T-cell (primary cell): ENCODE measurements around the gene TM7SF3. TPM values are rescaled to one million over a fixed set of nuclear protein-coding genes. Genes with fewer than 3 reads are reported as not detected.
"Not testable (repeated sequence)": the region's sequence is repeated elsewhere in the genome, so short reads cannot be mapped to it uniquely, and the experiment has no call there.

ENCODE experiments used
- ATAC-seq, 4 experiments: fragments of 200-7000 bp in 3 of 4; fragments of 150-1000 bp in 1 of 4; cut with Tn5 transposase; replicated peaks in 1 of 4; 1 replicate in 3 of 4; 2 replicates in 1 of 4; pipeline ENCODE4 v1.10.0; 2021; ENCODE audit warnings: moderate library complexity in 3 of 4, mild to moderate bottlenecking in 2 of 4, moderate number of reproducible peaks in 1 of 4
- CTCF ChIA-PET, 2 donors: fragments of 300-600 bp; sonication (Branson Sonifier 250); formaldehyde crosslinking; loops; one replicate each; lab custom pipeline; 2022; ENCODE audit warnings: antibody characterized with exemption in 2 of 2; lab: Charles Lee
- POLR2A ChIA-PET, 2 donors: fragments of 300-600 bp; sonication (Branson Sonifier 250); formaldehyde crosslinking; loops; one replicate each; lab custom pipeline; 2022; ENCODE audit warnings: antibody characterized with exemption in 2 of 2; lab: Charles Lee
- DNase-seq, 35 experiments: peaks; one replicate each; pipeline versions ENCODE4 v3.0.0 to v3.0.0-alpha.2; 2013 to 2023
- H3K27ac ChIP-seq: one replicate; pipeline ENCODE4 v1.5.1; 2013; ENCODE audit warnings: low read length
- H3K27me3 ChIP-seq, 2 experiments: replicated peaks in 1 of 2; 1 replicate in 1 of 2; 2 replicates in 1 of 2; pipeline versions ENCODE4 v1.6.1 to v1.7.0; 2013; ENCODE audit warnings: low read length in 1 of 2, mixed read lengths in 1 of 2; ENCODE audit not compliant: control insufficient read depth in 2 of 2, insufficient read depth in 2 of 2; ENCODE audit errors: extremely low read depth in 1 of 2
- H3K36me3 ChIP-seq, 2 donors: 1 replicate in 1 of 2; 2 replicates in 1 of 2; pipeline versions ENCODE4 v1.6.1 to v1.7.0; 2013; ENCODE audit warnings: low read length in 1 of 2; ENCODE audit not compliant: control insufficient read depth in 2 of 2, insufficient read depth in 1 of 2; ENCODE audit errors: extremely low read depth in 1 of 2
- H3K4me1 ChIP-seq, 2 experiments: 1 replicate in 1 of 2; 2 replicates in 1 of 2; pipeline versions ENCODE4 v1.6.1 to v1.7.0; 2013; ENCODE audit warnings: low read length in 2 of 2, mixed read lengths in 1 of 2; ENCODE audit not compliant: insufficient read depth in 2 of 2, control insufficient read depth in 1 of 2; ENCODE audit errors: extremely low read depth in 1 of 2
- H3K4me3 ChIP-seq, 2 donors: 1 replicate in 1 of 2; 2 replicates in 1 of 2; pipeline versions ENCODE4 v1.5.1 to v1.7.0; 2013; ENCODE audit warnings: mild to moderate bottlenecking in 2 of 2, low read length in 1 of 2, moderate library complexity in 1 of 2; ENCODE audit not compliant: control insufficient read depth in 1 of 2; ENCODE audit errors: extremely low read depth in 1 of 2
- H3K9me3 ChIP-seq: 2 replicates; pipeline ENCODE4 v1.7.0; 2013
- H3K27ac Mint-ChIP-seq, 2 donors: one replicate each; pipeline ENCODE4 v1.8.0; 2020 to 2021; ENCODE audit warnings: mild to moderate bottlenecking in 2 of 2, mixed read lengths in 2 of 2
- H3K27me3 Mint-ChIP-seq, 2 donors: one replicate each; pipeline ENCODE4 v1.8.0; 2021 to 2022; ENCODE audit warnings: mixed read lengths in 2 of 2
- H3K36me3 Mint-ChIP-seq: one replicate; pipeline ENCODE4 v1.8.0; 2021; ENCODE audit warnings: mixed read lengths
- H3K4me1 Mint-ChIP-seq, 3 donors: one replicate each; pipeline ENCODE4 v1.8.0; 2020 to 2022; ENCODE audit warnings: mixed read lengths in 3 of 3, mild to moderate bottlenecking in 1 of 3
- H3K4me3 Mint-ChIP-seq, 3 donors: one replicate each; pipeline ENCODE4 v1.8.0; 2020 to 2022; ENCODE audit warnings: mild to moderate bottlenecking in 3 of 3, mixed read lengths in 3 of 3, moderate library complexity in 3 of 3
- H3K9me3 Mint-ChIP-seq, 3 donors: one replicate each; pipeline ENCODE4 v1.8.0; 2020 to 2022; ENCODE audit warnings: mixed read lengths in 3 of 3
- WGBS: methylation state at CpG from one replicate; pipeline ENCODE4 v1.1.5; 2013; ENCODE audit warnings: missing lambda C conversion rate; ENCODE audit not compliant: insufficient coverage; 5-methylcytosine and 5-hydroxymethylcytosine counted together
- total RNA-seq, 35 experiments: library from RNA in 6 of 35; stranded (reverse) in 6 of 35; fragments of 120-200 nt in 1 of 35; gene quantifications; one replicate each; pipeline versions ENCODE4 v1.2.1 to v1.2.4 and lab custom pipeline; 2013 to 2026

Gene TM7SF3
- total RNA-seq, 5 donors from 2014 or later (not counting 1 experiment from before 2014, with no cell fraction given): 24.9 to 30.6 (median 26.8) TPM

- no peaks in the 10 kb centered on the region for H3K9me3 Mint-ChIP-seq
- ChIA-PET CTCF (interaction anchor here in 1 of 2 donors (1.5 kb wide), 1 partner anchor 288 kb away, joined by 4 read pairs; no protein-coding TSS in a partner anchor), POLR2A (no interaction called here)
- H3K27ac ChIP-seq: no peak overlapping the region
- no peaks in the 10 kb centered on the region for H3K9me3 ChIP-seq
- no peaks in the 10 kb centered on the region for H3K27me3 Mint-ChIP-seq
- H3K36me3 ChIP-seq: no peaks in the 10 kb centered on the region
- peaks cover 27 to 35% (median 33%) of the 10 kb centered on the region in 3 donors for H3K4me1 Mint-ChIP-seq
- no peak overlapping the region for H3K4me3 ChIP-seq
- DNase-seq: no peak
- no peak overlapping the region for H3K4me3 Mint-ChIP-seq
- H3K4me1 ChIP-seq: peaks cover 20 to 26% of the 10 kb centered on the region in 2 experiments
- no peak for ATAC-seq
- WGBS: 88% methylated on average over 1 of the region's 1 CpG
- no peaks in the 10 kb centered on the region for H3K27me3 ChIP-seq
- no peak overlapping the region for H3K27ac Mint-ChIP-seq
- H3K36me3 Mint-ChIP-seq: no peaks in the 10 kb centered on the region
Observed at GRCh38 chr12:27018037-27018436, 3.9 kb upstream of the TM7SF3 start.

GRCh38 chr12:27017163-27017823 is 3.1 kb upstream of the TM7SF3 start:
- H3K4me1 Mint-ChIP-seq: peaks cover 27 to 33% (median 30%) of the 10 kb centered on the region in 3 donors
- not testable (repeated sequence) for H3K36me3 ChIP-seq, H3K27ac Mint-ChIP-seq, H3K27ac ChIP-seq, ATAC-seq, H3K36me3 Mint-ChIP-seq, H3K4me3 ChIP-seq, DNase-seq, H3K9me3 Mint-ChIP-seq, H3K9me3 ChIP-seq, H3K27me3 ChIP-seq, H3K27me3 Mint-ChIP-seq, H3K4me3 Mint-ChIP-seq
- ChIA-PET POLR2A (interaction anchor here in 1 of 2 donors (1.7 kb wide), 1 partner anchor 8 kb away, joined by 6 read pairs; no protein-coding TSS in a partner anchor), CTCF (interaction anchor here in 1 of 2 donors (1.5 to 3.4 kb wide), 4 partner anchors 45 to 692 kb away, joined by 4 to 18 read pairs (median 10); partner anchors contain the start of gene ITPR2)
- no CpG with 5 or more reads among the region's 5 CpGs for WGBS
- peaks cover 20 to 27% of the 10 kb centered on the region in 2 experiments for H3K4me1 ChIP-seq

- Mint-ChIP-seq H3K36me3 (peaks cover 4% of the 10 kb centered on the region), H3K27me3 (no peaks in the 10 kb centered on the region), H3K4me3 (peak overlapping the region in 2 of 3 donors; percentile 2 to 82), H3K27ac (peak overlapping the region; percentile 92 to 93), H3K9me3 (no peaks in the 10 kb centered on the region), H3K4me1 (peaks cover 37 to 42% (median 40%) of the 10 kb centered on the region in 3 donors)
- H3K4me1 ChIP-seq: peaks cover 20 to 28% of the 10 kb centered on the region in 2 experiments
- DNase-seq (peak in 2 of 35 experiments; percentile 8 to 69), ATAC-seq (no peak)
- no peaks in the 10 kb centered on the region for H3K27me3 ChIP-seq
- H3K27ac ChIP-seq: peak overlapping the region; percentile 99
- no CpG with 5 or more reads among the region's 2 CpGs for WGBS
- ChIA-PET POLR2A (interaction anchor here (0.6 to 1.7 kb wide), 8 partner anchors 8 to 1821 kb away, joined by 3 to 6 read pairs (median 3); partner anchors contain the start of gene DNAI7 (in 1 of the 2)), CTCF (interaction anchor here (0.5 to 3.9 kb wide), 38 partner anchors 9 to 1469 kb away, joined by 3 to 89 read pairs (median 4); partner anchors contain the start of genes FGFR1OP2 (in 1 of the 2) and ITPR2 (in 1 of the 2))
- no peaks in the 10 kb centered on the region for H3K9me3 ChIP-seq
- no peaks in the 10 kb centered on the region for H3K36me3 ChIP-seq
- H3K4me3 ChIP-seq: no peak overlapping the region
Observed at GRCh38 chr12:27015730-27016076, 1.5 kb upstream of the TM7SF3 start.

GRCh38 chr12:27014859-27015729 is 910 bp upstream of the TM7SF3 start:
- DNase-seq: peak in 1 of 35 experiments; percentile 4
- H3K4me1 Mint-ChIP-seq: peaks cover 43 to 48% (median 45%) of the 10 kb centered on the region in 3 donors
- POLR2A ChIA-PET: interaction anchor here in 1 of 2 donors (0.7 to 0.9 kb wide), 4 partner anchors 8 to 1821 kb away, joined by 3 to 6 read pairs (median 3); partner anchors contain the start of gene DNAI7

GRCh38 chr12:27013611-27014084 is 536 bp downstream of the TM7SF3 start:
- H3K4me1 ChIP-seq: peaks cover 25 to 28% of the 10 kb centered on the region in 2 experiments
- H3K36me3 Mint-ChIP-seq: peaks cover 10% of the 10 kb centered on the region
- DNase-seq (no peak), ATAC-seq (peak; percentile 7 to 38 (median 31))
- H3K4me3 ChIP-seq: peak overlapping the region; percentile 82 to 89
- H3K27ac Mint-ChIP-seq: peak overlapping the region; percentile 79 to 94
- no peaks in the 10 kb centered on the region for H3K9me3 Mint-ChIP-seq
- no peaks in the 10 kb centered on the region for H3K27me3 Mint-ChIP-seq
- WGBS: 0% methylated on average over 10 of the region's 13 CpGs
- peaks cover 50 to 55% (median 53%) of the 10 kb centered on the region in 3 donors for H3K4me1 Mint-ChIP-seq
- H3K4me3 Mint-ChIP-seq: peak overlapping the region; percentile 82 to 94 (median 91)
- POLR2A ChIA-PET: interaction anchor here in 1 of 2 donors (0.5 to 1.2 kb wide), 3 partner anchors 9 to 93 kb away, joined by 3 read pairs; no protein-coding TSS in a partner anchor
- no peaks in the 10 kb centered on the region for H3K27me3 ChIP-seq
- H3K36me3 ChIP-seq: no peaks in the 10 kb centered on the region
- CTCF ChIA-PET: interaction anchor here (0.5 to 3.9 kb wide), 13 partner anchors 10 to 1990 kb away, joined by 3 to 89 read pairs (median 3); partner anchors contain the start of genes ITPR2 (in 1 of the 2) and MED21 (in 1 of the 2)
- H3K27ac ChIP-seq: peak overlapping the region; percentile 60
- no peaks in the 10 kb centered on the region for H3K9me3 ChIP-seq

More at GRCh38 chr12:27014859-27015729, 910 bp upstream of the TM7SF3 start:
- H3K4me1 ChIP-seq: peaks cover 25 to 28% of the 10 kb centered on the region in 2 experiments
- no peak for ATAC-seq
- WGBS: 67% methylated on average over 6 of the region's 12 CpGs
- CTCF ChIA-PET: interaction anchor here (0.5 to 3.9 kb wide), 29 partner anchors 9 to 1965 kb away, joined by 3 to 89 read pairs (median 4); partner anchors contain the start of genes ITPR2 (in 2 of the 2) and MED21 (in 1 of the 2)
- no peaks in the 10 kb centered on the region for H3K36me3 ChIP-seq
- peak overlapping the region; percentile 99 for H3K27ac ChIP-seq
- H3K4me3 Mint-ChIP-seq: peak overlapping the region; percentile 82 to 94 (median 91)
- no peaks in the 10 kb centered on the region for H3K27me3 ChIP-seq
- H3K27me3 Mint-ChIP-seq: no peaks in the 10 kb centered on the region
- no peaks in the 10 kb centered on the region for H3K9me3 Mint-ChIP-seq
- H3K9me3 ChIP-seq: no peaks in the 10 kb centered on the region
- peak overlapping the region; percentile 92 to 93 for H3K27ac Mint-ChIP-seq
- peaks cover 8% of the 10 kb centered on the region for H3K36me3 Mint-ChIP-seq
- peak overlapping the region in 1 of 2 donors; percentile 56 for H3K4me3 ChIP-seq
